Measurements from ENCODE around the gene WNT3A. TPM values are rescaled to one million over a fixed set of nuclear protein-coding genes. Genes with fewer than 3 reads are reported as not detected.

WNT3A gene
- polyA plus RNA-seq, 3 donors: not detected

- Histone ChIP-seq H3K9ac (ENCODE audit: insufficient read depth, low read length, poor library complexity, severe bottlenecking) (no peak overlapping the region), H3K27ac (ENCODE audit: low read depth in 1 of 2, low read length in 2 of 2) (no peak overlapping the region), H4K20me1 (ENCODE audit: insufficient read depth, low read length) (peaks cover 33% of the 10 kb centered on the region), H3K79me2 (ENCODE audit: insufficient read depth, low read length) (peaks cover 35% of the 10 kb centered on the region), H3K9me3 (replicated peaks in 1 of 2; ENCODE audit: control insufficient read depth in 1 of 2, insufficient read depth in 1 of 2, low read length in 2 of 2) (no peaks in the 10 kb centered on the region), H3K4me2 (replicated peaks; ENCODE audit: extremely low read depth, low read length, poor library complexity, severe bottlenecking) (no peak overlapping the region), H3K36me3 (replicated peaks in 1 of 2; ENCODE audit: control insufficient read depth in 1 of 2, insufficient read depth in 2 of 2, low read length in 2 of 2) (no peaks in the 10 kb centered on the region), H3K27me3 (ENCODE audit: control insufficient read depth in 2 of 2, insufficient read depth in 2 of 2, low read length in 2 of 2) (no peaks in the 10 kb centered on the region), H2AFZ (ENCODE audit: insufficient read depth, low read depth, low read length, poor library complexity, severe bottlenecking) (no peak overlapping the region), H3K4me3 (replicated peaks in 1 of 3; ENCODE audit: low read depth in 2 of 3, low read length in 3 of 3) (no peak overlapping the region), H3K4me1 (ENCODE audit: control insufficient read depth in 1 of 2, insufficient read depth in 2 of 2, low read length in 2 of 2) (peaks cover 9 to 13% of the 10 kb centered on the region in 2 donors)
- H3K36me3 Mint-ChIP-seq: no peaks in the 10 kb centered on the region
- H3K27me3 Mint-ChIP-seq (ENCODE audit: low read depth in 3 of 3): peaks cover 8 to 17% (median 9%) of the 10 kb centered on the region in 3 donors
- H3K9me3 Mint-ChIP-seq: peaks cover 0 to 2% (median 0%) of the 10 kb centered on the region in 7 donors
- H3K4me3 Mint-ChIP-seq: no peak overlapping the region
- no peak for DNase-seq
- WGBS (ENCODE audit: insufficient coverage): 79% methylated on average over 6 of the region's 10 CpGs
- H3K4me1 Mint-ChIP-seq: peaks cover 15% of the 10 kb centered on the region
- TF ChIP-seq CTCF (IDR thresholded peaks at IDR 0.05): no peak
- intact Hi-C loops (cut with micrococcal nuclease): loop anchor here in 1 of 2 donors (5.0 kb wide), 1 partner anchor 45 kb away; no protein-coding TSS in a partner anchor
- H3K27ac Mint-ChIP-seq: peak overlapping the region in 2 of 7 donors; percentile 17 to 46
Measured at GRCh38 chr1:228077565-228078330, 71.0 kb downstream of the WNT3A start.

- Histone ChIP-seq H3K79me2 (ENCODE audit: insufficient read depth, low read length) (peaks cover 47% of the 10 kb centered on the region), H3K36me3 (replicated peaks in 1 of 2; ENCODE audit: control insufficient read depth in 1 of 2, insufficient read depth in 2 of 2, low read length in 2 of 2) (no peaks in the 10 kb centered on the region), H3K4me3 (replicated peaks in 1 of 3; ENCODE audit: low read depth in 2 of 3, low read length in 3 of 3) (no peak overlapping the region), H2AFZ (ENCODE audit: insufficient read depth, low read depth, low read length, poor library complexity, severe bottlenecking) (no peak overlapping the region), H3K4me2 (replicated peaks; ENCODE audit: extremely low read depth, low read length, poor library complexity, severe bottlenecking) (no peak overlapping the region), H3K4me1 (ENCODE audit: control insufficient read depth in 1 of 2, insufficient read depth in 2 of 2, low read length in 2 of 2) (peaks cover 14 to 17% of the 10 kb centered on the region in 2 donors), H3K27ac (ENCODE audit: low read depth in 1 of 2, low read length in 2 of 2) (no peak overlapping the region), H3K27me3 (ENCODE audit: control insufficient read depth in 2 of 2, insufficient read depth in 2 of 2, low read length in 2 of 2) (no peaks in the 10 kb centered on the region), H3K9ac (ENCODE audit: insufficient read depth, low read length, poor library complexity, severe bottlenecking) (no peak overlapping the region), H3K9me3 (replicated peaks in 1 of 2; ENCODE audit: control insufficient read depth in 1 of 2, insufficient read depth in 1 of 2, low read length in 2 of 2) (no peaks in the 10 kb centered on the region), H4K20me1 (ENCODE audit: insufficient read depth, low read length) (peaks cover 42% of the 10 kb centered on the region)
- Mint-ChIP-seq H3K27ac (no peak overlapping the region), H3K4me1 (peaks cover 18% of the 10 kb centered on the region), H3K9me3 (peaks cover 0 to 2% (median 0%) of the 10 kb centered on the region in 7 donors), H3K36me3 (no peaks in the 10 kb centered on the region), H3K27me3 (ENCODE audit: low read depth in 3 of 3) (peaks cover 6 to 12% (median 8%) of the 10 kb centered on the region in 3 donors), H3K4me3 (no peak overlapping the region)
- WGBS (ENCODE audit: insufficient coverage): 94% methylated on average over 5 of the region's 7 CpGs
- intact Hi-C loops (cut with micrococcal nuclease): loop anchor here in 1 of 2 donors (5.0 kb wide), 1 partner anchor 43 kb away; no protein-coding TSS in a partner anchor
- no peak for DNase-seq
- TF ChIP-seq CTCF (IDR thresholded peaks at IDR 0.05): no peak
Measured at GRCh38 chr1:228079013-228079412, 72.2 kb downstream of the WNT3A start.
